Measurements from ENCODE around the gene SPATA21.

The SPATA21 gene

GRCh38 chr1:16421201-16421600 is 16.0 kb downstream of the SPATA21 start:
- no peak overlapping the region for H3K27ac ChIP-seq
- no peak for TF ChIP-seq CTCF (conservative IDR thresholded peaks at IDR 0.05)

GRCh38 chr1:16420424-16421118 is 16.7 kb downstream of the SPATA21 start:
- TF ChIP-seq CTCF (conservative IDR thresholded peaks at IDR 0.05) = no peak
- no peak overlapping the region for H3K27ac ChIP-seq

- TF ChIP-seq CTCF (conservative IDR thresholded peaks at IDR 0.05) = no peak
- no peak overlapping the region for H3K27ac ChIP-seq
Measured at GRCh38 chr1:16418823-16419425, 18.3 kb downstream of the SPATA21 start.

GRCh38 chr1:16413191-16413590 is 24.0 kb downstream of the SPATA21 start:
- H3K27ac ChIP-seq = no peak overlapping the region
- TF ChIP-seq CTCF (conservative IDR thresholded peaks at IDR 0.05) = no peak

- no peak for TF ChIP-seq CTCF (conservative IDR thresholded peaks at IDR 0.05)
- no peak overlapping the region for H3K27ac ChIP-seq
Measured at GRCh38 chr1:16410803-16411202, 26.4 kb downstream of the SPATA21 start.

GRCh38 chr1:16409536-16410152 is 27.6 kb downstream of the SPATA21 start:
- no peak overlapping the region for H3K27ac ChIP-seq
- TF ChIP-seq CTCF (conservative IDR thresholded peaks at IDR 0.05) = no peak

- no peak for TF ChIP-seq CTCF (conservative IDR thresholded peaks at IDR 0.05)
- no peak overlapping the region for H3K27ac ChIP-seq
Measured at GRCh38 chr1:16406868-16407267, 30.4 kb downstream of the SPATA21 start.
